ENCODE data around the gene MTHFR.
A peak's percentile ranks its signal among the peaks of the same experiment; 100 is the strongest.

MTHFR gene

DNA sequence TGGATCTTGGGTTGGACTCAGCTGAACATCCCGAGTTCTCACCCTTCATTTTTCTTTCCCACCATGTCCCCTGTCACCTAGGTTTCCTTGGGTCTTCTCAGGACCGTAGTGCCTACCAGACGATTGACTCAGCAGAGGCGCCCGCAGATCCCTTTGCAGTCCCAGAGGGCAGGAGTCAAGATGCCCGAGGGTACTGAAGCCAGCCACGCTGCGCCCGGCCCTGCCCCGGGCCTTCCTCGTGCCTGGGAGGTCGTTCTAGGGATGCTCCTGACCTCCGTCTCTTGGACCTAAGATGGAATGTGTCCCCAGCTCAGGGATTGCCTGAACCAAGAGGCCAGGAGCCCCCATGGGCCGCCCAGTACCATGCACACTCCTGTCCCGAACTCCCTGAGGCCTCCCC is 55.8 kb downstream of the MTHFR start:
- no peak for TF ChIP-seq NFIC (IDR thresholded peaks at IDR 0.05)
- no peak for TF ChIP-seq EP300 (IDR thresholded peaks at IDR 0.05; ENCODE audit: borderline replicate concordance)
- no peak for TF ChIP-seq EGR1 (IDR thresholded peaks at IDR 0.05)
- TF ChIP-seq TEAD4 (IDR thresholded peaks at IDR 0.05): no peak
- no peak for TF ChIP-seq ZBTB7A (IDR thresholded peaks at IDR 0.05; ENCODE audit: low read depth)
- no peak for TF ChIP-seq CEBPB (IDR thresholded peaks at IDR 0.05)
- TF ChIP-seq YY1 (IDR thresholded peaks at IDR 0.05; ENCODE audit: low read depth): no peak
- no peak for TF ChIP-seq RAD21 (IDR thresholded peaks at IDR 0.05; ENCODE audit: low read depth)
- TF ChIP-seq, protein P1, sequence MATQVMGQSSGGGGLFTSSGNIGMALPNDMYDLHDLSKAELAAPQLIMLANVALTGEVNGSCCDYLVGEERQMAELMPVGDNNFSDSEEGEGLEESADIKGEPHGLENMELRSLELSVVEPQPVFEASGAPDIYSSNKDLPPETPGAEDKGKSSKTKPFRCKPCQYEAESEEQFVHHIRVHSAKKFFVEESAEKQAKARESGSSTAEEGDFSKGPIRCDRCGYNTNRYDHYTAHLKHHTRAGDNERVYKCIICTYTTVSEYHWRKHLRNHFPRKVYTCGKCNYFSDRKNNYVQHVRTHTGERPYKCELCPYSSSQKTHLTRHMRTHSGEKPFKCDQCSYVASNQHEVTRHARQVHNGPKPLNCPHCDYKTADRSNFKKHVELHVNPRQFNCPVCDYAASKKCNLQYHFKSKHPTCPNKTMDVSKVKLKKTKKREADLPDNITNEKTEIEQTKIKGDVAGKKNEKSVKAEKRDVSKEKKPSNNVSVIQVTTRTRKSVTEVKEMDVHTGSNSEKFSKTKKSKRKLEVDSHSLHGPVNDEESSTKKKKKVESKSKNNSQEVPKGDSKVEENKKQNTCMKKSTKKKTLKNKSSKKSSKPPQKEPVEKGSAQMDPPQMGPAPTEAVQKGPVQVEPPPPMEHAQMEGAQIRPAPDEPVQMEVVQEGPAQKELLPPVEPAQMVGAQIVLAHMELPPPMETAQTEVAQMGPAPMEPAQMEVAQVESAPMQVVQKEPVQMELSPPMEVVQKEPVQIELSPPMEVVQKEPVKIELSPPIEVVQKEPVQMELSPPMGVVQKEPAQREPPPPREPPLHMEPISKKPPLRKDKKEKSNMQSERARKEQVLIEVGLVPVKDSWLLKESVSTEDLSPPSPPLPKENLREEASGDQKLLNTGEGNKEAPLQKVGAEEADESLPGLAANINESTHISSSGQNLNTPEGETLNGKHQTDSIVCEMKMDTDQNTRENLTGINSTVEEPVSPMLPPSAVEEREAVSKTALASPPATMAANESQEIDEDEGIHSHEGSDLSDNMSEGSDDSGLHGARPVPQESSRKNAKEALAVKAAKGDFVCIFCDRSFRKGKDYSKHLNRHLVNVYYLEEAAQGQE (IDR thresholded peaks at IDR 0.05; ENCODE audit: low read depth): no peak
- TF ChIP-seq, protein P2, sequence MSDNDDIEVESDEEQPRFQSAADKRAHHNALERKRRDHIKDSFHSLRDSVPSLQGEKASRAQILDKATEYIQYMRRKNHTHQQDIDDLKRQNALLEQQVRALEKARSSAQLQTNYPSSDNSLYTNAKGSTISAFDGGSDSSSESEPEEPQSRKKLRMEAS (IDR thresholded peaks at IDR 0.05): no peak
- TF ChIP-seq, protein P3, sequence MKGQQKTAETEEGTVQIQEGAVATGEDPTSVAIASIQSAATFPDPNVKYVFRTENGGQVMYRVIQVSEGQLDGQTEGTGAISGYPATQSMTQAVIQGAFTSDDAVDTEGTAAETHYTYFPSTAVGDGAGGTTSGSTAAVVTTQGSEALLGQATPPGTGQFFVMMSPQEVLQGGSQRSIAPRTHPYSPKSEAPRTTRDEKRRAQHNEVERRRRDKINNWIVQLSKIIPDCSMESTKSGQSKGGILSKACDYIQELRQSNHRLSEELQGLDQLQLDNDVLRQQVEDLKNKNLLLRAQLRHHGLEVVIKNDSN (IDR thresholded peaks at IDR 0.05): no peak
- no peak for TF ChIP-seq CREB1 (IDR thresholded peaks at IDR 0.05; ENCODE audit: low read depth)
- TF ChIP-seq TCF12 (IDR thresholded peaks at IDR 0.05; ENCODE audit: low read depth): no peak
- TF ChIP-seq TAF1 (IDR thresholded peaks at IDR 0.05; ENCODE audit: low read depth): no peak
- TF ChIP-seq FOXM1 (IDR thresholded peaks at IDR 0.05; ENCODE audit: borderline replicate concordance, low read depth): no peak

DNA sequence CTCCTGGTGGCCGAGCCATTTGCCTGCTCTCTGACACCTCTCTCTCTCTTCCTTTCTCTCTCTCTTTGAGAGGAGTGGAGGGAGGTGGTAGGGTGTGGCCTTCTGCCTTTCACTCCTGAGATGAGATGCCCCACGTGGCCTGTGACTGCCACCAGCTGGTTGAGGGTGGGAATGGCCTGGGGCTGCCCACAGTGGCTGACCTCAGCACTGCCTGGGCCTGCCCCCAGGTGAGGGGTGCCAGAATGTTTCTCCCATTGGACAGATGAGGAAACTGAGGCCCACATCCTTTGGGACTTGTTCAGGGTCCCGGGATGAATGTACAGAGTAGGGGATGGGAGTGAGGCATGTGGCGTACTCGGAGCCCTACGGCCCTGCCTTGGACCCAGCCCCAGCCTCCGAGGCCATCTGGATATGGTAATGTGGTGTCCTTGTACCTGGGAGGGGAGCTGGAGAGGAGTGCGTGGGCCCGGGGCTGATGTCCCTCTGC is 56.5 kb downstream of the MTHFR start:
- TF ChIP-seq, protein P2 (IDR thresholded peaks at IDR 0.05): peak; percentile 66
- no peak for TF ChIP-seq FOXM1 (IDR thresholded peaks at IDR 0.05; ENCODE audit: borderline replicate concordance, low read depth)
- peak; percentile 84 for TF ChIP-seq RAD21 (IDR thresholded peaks at IDR 0.05; ENCODE audit: low read depth)
- TF ChIP-seq, protein P3 (IDR thresholded peaks at IDR 0.05): peak; percentile 79

DNA sequence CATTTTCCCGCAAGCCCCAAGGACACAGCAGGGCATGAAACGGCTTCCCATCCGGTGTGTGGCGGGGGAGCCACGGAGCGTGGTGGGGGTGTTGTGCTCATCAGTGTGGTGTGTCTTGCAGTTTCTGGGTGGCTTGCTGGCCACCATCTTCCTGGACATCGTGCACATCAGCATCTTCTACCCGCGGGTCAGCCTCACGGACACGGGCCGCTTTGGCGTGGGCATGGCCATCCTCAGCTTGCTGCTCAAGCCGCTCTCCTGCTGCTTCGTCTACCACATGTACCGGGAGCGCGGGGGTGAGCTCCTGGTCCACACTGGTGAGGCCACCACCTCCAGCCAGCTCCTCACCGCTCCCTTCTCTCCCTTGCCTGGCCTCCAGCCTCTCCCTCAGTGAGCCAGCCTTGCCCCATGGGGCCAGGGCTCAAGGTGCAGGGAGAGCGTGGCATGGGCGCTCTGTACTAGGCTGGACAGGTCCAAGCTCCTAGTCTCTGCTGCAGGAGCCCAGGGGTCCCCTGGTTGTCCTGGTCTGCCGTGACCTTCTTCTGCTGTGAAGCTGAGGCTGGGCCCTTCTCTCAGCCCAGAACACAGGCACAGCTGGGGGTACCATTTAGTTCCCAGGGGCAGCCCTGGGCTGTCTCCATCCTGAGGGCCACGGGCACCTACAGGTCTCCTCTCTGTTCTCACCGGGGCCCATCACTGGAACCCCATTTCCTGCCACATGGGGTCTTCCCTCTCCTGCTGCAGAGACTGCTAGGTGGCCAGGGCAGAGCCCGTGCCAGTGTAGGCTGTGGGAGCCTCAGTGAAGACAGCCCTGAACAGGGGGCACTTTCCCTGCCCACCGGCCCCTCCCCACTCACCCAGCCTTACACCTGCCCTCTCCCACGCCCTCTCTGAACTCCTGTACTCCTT is 57.2 kb downstream of the MTHFR start:
- TF ChIP-seq ZBTB7A (IDR thresholded peaks at IDR 0.05; ENCODE audit: low read depth): no peak
- no peak for TF ChIP-seq TEAD4 (IDR thresholded peaks at IDR 0.05)
- TF ChIP-seq, protein P3 (IDR thresholded peaks at IDR 0.05): no peak
- TF ChIP-seq EGR1 (IDR thresholded peaks at IDR 0.05): no peak
- no peak for TF ChIP-seq NFIC (IDR thresholded peaks at IDR 0.05)
- TF ChIP-seq, protein P2 (IDR thresholded peaks at IDR 0.05): no peak
- TF ChIP-seq, protein P1 (IDR thresholded peaks at IDR 0.05; ENCODE audit: low read depth): no peak
- TF ChIP-seq CREB1 (IDR thresholded peaks at IDR 0.05; ENCODE audit: low read depth): no peak
- no peak for TF ChIP-seq TAF1 (IDR thresholded peaks at IDR 0.05; ENCODE audit: low read depth)
- no peak for TF ChIP-seq FOXM1 (IDR thresholded peaks at IDR 0.05; ENCODE audit: borderline replicate concordance, low read depth)
- TF ChIP-seq TCF12 (IDR thresholded peaks at IDR 0.05; ENCODE audit: low read depth): no peak
- no peak for TF ChIP-seq RAD21 (IDR thresholded peaks at IDR 0.05; ENCODE audit: low read depth)

DNA sequence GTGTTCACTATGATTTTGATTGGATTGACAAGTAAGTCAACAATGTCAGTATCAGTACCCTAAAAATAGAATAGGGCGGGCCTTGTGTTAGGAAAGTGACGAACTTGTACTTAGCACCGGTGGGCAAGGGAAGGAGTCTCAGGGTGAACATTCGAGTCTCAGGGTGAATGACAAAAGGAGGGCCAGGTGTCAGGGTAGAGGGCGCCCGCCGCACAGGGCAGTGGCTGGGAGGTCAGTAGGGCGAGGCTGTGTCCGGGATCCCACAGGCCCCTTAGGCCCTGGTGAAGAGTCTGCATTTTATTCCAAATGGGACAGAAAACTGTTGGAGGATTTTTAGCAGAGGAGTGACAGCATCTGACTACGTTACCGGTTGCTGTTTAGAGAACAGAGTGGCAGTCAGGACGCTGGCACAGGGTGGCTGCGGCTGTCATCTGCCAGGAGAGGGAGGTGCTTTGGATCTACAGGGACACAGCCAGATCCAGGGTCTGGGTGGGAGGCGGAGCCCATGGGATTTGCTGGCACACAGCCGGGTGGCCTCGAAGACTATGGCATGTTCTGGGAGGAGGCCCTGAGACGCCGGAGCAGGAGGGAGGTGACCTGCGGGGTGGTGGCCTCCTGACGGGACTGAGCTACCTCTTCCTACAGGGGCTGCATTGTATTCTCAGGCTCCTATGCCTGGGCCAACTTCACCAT is 58.8 kb downstream of the MTHFR start:
- no peak for TF ChIP-seq TAF1 (IDR thresholded peaks at IDR 0.05; ENCODE audit: low read depth)
- TF ChIP-seq, protein P1 (IDR thresholded peaks at IDR 0.05; ENCODE audit: low read depth): no peak
- no peak for TF ChIP-seq EP300 (IDR thresholded peaks at IDR 0.05; ENCODE audit: borderline replicate concordance)
- TF ChIP-seq, protein P2 (IDR thresholded peaks at IDR 0.05): no peak
- TF ChIP-seq, protein P3 (IDR thresholded peaks at IDR 0.05): no peak
- TF ChIP-seq EGR1 (IDR thresholded peaks at IDR 0.05): no peak
- TF ChIP-seq TCF12 (IDR thresholded peaks at IDR 0.05; ENCODE audit: low read depth): no peak
- no peak for TF ChIP-seq ZBTB7A (IDR thresholded peaks at IDR 0.05; ENCODE audit: low read depth)
- no peak for TF ChIP-seq RAD21 (IDR thresholded peaks at IDR 0.05; ENCODE audit: low read depth)
- TF ChIP-seq CEBPB (IDR thresholded peaks at IDR 0.05): no peak
- no peak for TF ChIP-seq FOXM1 (IDR thresholded peaks at IDR 0.05; ENCODE audit: borderline replicate concordance, low read depth)
- no peak for TF ChIP-seq CREB1 (IDR thresholded peaks at IDR 0.05; ENCODE audit: low read depth)
- TF ChIP-seq TEAD4 (IDR thresholded peaks at IDR 0.05): no peak
- no peak for TF ChIP-seq NFIC (IDR thresholded peaks at IDR 0.05)
- no peak for TF ChIP-seq YY1 (IDR thresholded peaks at IDR 0.05; ENCODE audit: low read depth)
